Breast epithelium (tissue), 4 donors: Measurements from ENCODE around the gene CDH4. TPM values are rescaled to one million over a fixed set of nuclear protein-coding genes. Genes with fewer than 3 reads are reported as not detected.
"Not testable (repeated sequence)": the region's sequence is repeated elsewhere in the genome, so short reads cannot be mapped to it uniquely, and the experiment has no call there.

Source experiments
- DNase-seq, 2 donors: peaks; one replicate each; pipeline ENCODE4 v3.0.0-alpha.2; 2019; ENCODE audit warnings: low spot score in 2 of 2
- H3K27ac ChIP-seq, 2 donors: fragments of 200-600 bp; sonication (generic) in 1 of 2; one replicate each; pipeline ENCODE4 v1.5.1; 2016 to 2019; ENCODE audit warnings: mild to moderate bottlenecking in 1 of 2
- H3K27me3 ChIP-seq, 2 donors: fragments of 200-600 bp; sonication (generic) in 1 of 2; one replicate each; pipeline versions ENCODE4 v1.5.1 to v1.6.0; 2017 to 2019; ENCODE audit warnings: control low read depth in 1 of 2, mild to moderate bottlenecking in 1 of 2
- H3K36me3 ChIP-seq: fragments of 200-600 bp; one replicate; pipeline ENCODE4 v1.5.1; 2019
- H3K4me1 ChIP-seq, 2 donors: fragments of 200-600 bp; sonication (generic); one replicate each; pipeline ENCODE4 v1.5.1; 2016 to 2019; ENCODE audit warnings: control low read depth in 1 of 2
- H3K4me3 ChIP-seq, 3 donors: fragments of 200-600 bp; sonication (generic); 1 replicate in 2 of 3; 2 replicates in 1 of 3; pipeline ENCODE4 v1.5.1; 2016 to 2019; ENCODE audit warnings: mild to moderate bottlenecking in 3 of 3, moderate library complexity in 2 of 3
- H3K9me3 ChIP-seq, 2 donors: fragments of 200-600 bp; sonication (generic) in 1 of 2; one replicate each; pipeline ENCODE4 v1.5.1; 2016 to 2019; ENCODE audit warnings: control low read depth in 1 of 2
- CTCF ChIP-seq, 3 donors: fragments of 450-650 bp; IDR thresholded peaks; one replicate each; pipeline ENCODE4 v1.5.1; 2016 to 2017; ENCODE audit warnings: antibody characterized with exemption in 3 of 3, mild to moderate bottlenecking in 3 of 3, moderate library complexity in 3 of 3
- POLR2A ChIP-seq: fragments of 450-650 bp; IDR thresholded peaks from one replicate; pipeline ENCODE4 v1.6.1; 2016; ENCODE audit warnings: antibody characterized with exemption, mild to moderate bottlenecking, moderate library complexity
- POLR2AphosphoS5 ChIP-seq, 3 donors: sonication (generic); formaldehyde crosslinking; IDR thresholded peaks; one replicate each; pipeline ENCODE4 v1.6.1; 2017; ENCODE audit warnings: antibody characterized with exemption in 3 of 3
- intact Hi-C: fragments of 100-400 bp; cut with DNase I; formaldehyde crosslinking; loops from one replicate; pipeline ENCODE4 v1.15.1; 2023; ENCODE audit warnings: low total_unique reads
- total RNA-seq, 3 donors: library from RNA; depleted of rRNA; stranded (reverse); fragments of >200 nt; gene quantifications; one replicate each; pipeline ENCODE4 v1.1.0, GENCODE V29; 2016

CDH4 gene
- total RNA-seq, 3 donors from 2014 or later, result under 0.01 TPM; not detected in 2

- Histone ChIP-seq H3K36me3 (no peaks in the 10 kb centered on the region), H3K4me3 (no peak overlapping the region), H3K4me1 (no peaks in the 10 kb centered on the region), H3K27me3 (no peaks in the 10 kb centered on the region), H3K9me3 (peaks cover 0 to 5% of the 10 kb centered on the region in 2 donors), H3K27ac (no peak overlapping the region)
- TF ChIP-seq POLR2AphosphoS5 (IDR thresholded peaks at IDR 0.05) (no peak), POLR2A (no peak), CTCF (IDR thresholded peaks at IDR 0.05) (no peak)
- intact Hi-C loops, result no loop called here
- DNase-seq, result no peak
Observed at GRCh38 chr20:61400499-61400898, 148.4 kb downstream of the CDH4 start.

GRCh38 chr20:61404303-61404702, 152.2 kb downstream of the CDH4 start:
- no peak for DNase-seq
- intact Hi-C loops, result no loop called here
- no peak overlapping the region for H3K27ac ChIP-seq
- TF ChIP-seq CTCF (IDR thresholded peaks at IDR 0.05) (no peak), POLR2AphosphoS5 (IDR thresholded peaks at IDR 0.05) (no peak), POLR2A (no peak)
- no peaks in the 10 kb centered on the region for H3K36me3 ChIP-seq
- H3K9me3 ChIP-seq, result peaks cover 0 to 5% of the 10 kb centered on the region in 2 donors
- no peaks in the 10 kb centered on the region for H3K27me3 ChIP-seq
- no peaks in the 10 kb centered on the region for H3K4me1 ChIP-seq
- no peak overlapping the region for H3K4me3 ChIP-seq

GRCh38 chr20:61405007-61405406, 152.9 kb downstream of the CDH4 start:
- TF ChIP-seq POLR2AphosphoS5 (IDR thresholded peaks at IDR 0.05) (no peak), CTCF (IDR thresholded peaks at IDR 0.05) (no peak), POLR2A (no peak)
- Histone ChIP-seq H3K27ac (no peak overlapping the region), H3K36me3 (no peaks in the 10 kb centered on the region), H3K27me3 (no peaks in the 10 kb centered on the region), H3K4me1 (no peaks in the 10 kb centered on the region), H3K9me3 (peaks cover 0 to 5% of the 10 kb centered on the region in 2 donors), H3K4me3 (no peak overlapping the region)
- no peak for DNase-seq
- intact Hi-C loops, result no loop called here

GRCh38 chr20:61406773-61407172, 154.7 kb downstream of the CDH4 start:
- H3K36me3 ChIP-seq, DNase-seq, H3K27me3 ChIP-seq, H3K4me1 ChIP-seq, H3K4me3 ChIP-seq, H3K9me3 ChIP-seq, intact Hi-C loops, H3K27ac ChIP-seq: not testable (repeated sequence)

- peaks cover 0 to 5% of the 10 kb centered on the region in 2 donors for H3K9me3 ChIP-seq
- no peak for TF ChIP-seq CTCF (IDR thresholded peaks at IDR 0.05)
- TF ChIP-seq POLR2A, result no peak
- TF ChIP-seq POLR2AphosphoS5 (IDR thresholded peaks at IDR 0.05), result no peak
- DNase-seq, result no peak
- no peaks in the 10 kb centered on the region for H3K36me3 ChIP-seq
- intact Hi-C loops, result no loop called here
- no peak overlapping the region for H3K4me3 ChIP-seq
- H3K27ac ChIP-seq, result no peak overlapping the region
- H3K4me1 ChIP-seq, result no peaks in the 10 kb centered on the region
- no peaks in the 10 kb centered on the region for H3K27me3 ChIP-seq
Observed at GRCh38 chr20:61407561-61407960, 155.5 kb downstream of the CDH4 start.
